Gastrocnemius medialis (tissue), 4 donors: ENCODE data around the gene SLC22A17. TPM values are rescaled to one million over a fixed set of nuclear protein-coding genes. Genes with fewer than 3 reads are reported as not detected.

Experiments
- ATAC-seq, 2 donors: fragments of 150-250 bp; one replicate each; pipeline ENCODE4 v1.9.1; 2016
- DNase-seq, 2 donors: peaks; one replicate each; pipeline ENCODE4 v3.0.0-alpha.2; 2019
- H3K27ac ChIP-seq, 4 donors: fragments of 200-600 bp; sonication (generic); 1 replicate in 1 of 4; 2 replicates in 3 of 4; pipeline ENCODE4 v1.5.1; 2016 to 2018; ENCODE audit warnings: mild to moderate bottlenecking in 2 of 4, moderate library complexity in 1 of 4
- H3K27me3 ChIP-seq, 3 donors: fragments of 200-600 bp; sonication (generic) in 2 of 3; 1 replicate in 1 of 3; 2 replicates in 2 of 3; pipeline versions ENCODE4 v1.5.1 to v1.6.0; 2016 to 2019; ENCODE audit warnings: mild to moderate bottlenecking in 1 of 3, moderate library complexity in 1 of 3
- H3K36me3 ChIP-seq, 2 donors: fragments of 200-600 bp; sonication (generic) in 1 of 2; one replicate each; pipeline ENCODE4 v1.5.1; 2017 to 2018
- H3K4me1 ChIP-seq, 2 donors: fragments of 200-600 bp; sonication (generic) in 1 of 2; one replicate each; pipeline ENCODE4 v1.5.1; 2016 to 2017; ENCODE audit warnings: mild to moderate bottlenecking in 2 of 2
- H3K4me3 ChIP-seq, 4 donors: fragments of 200-600 bp; sonication (generic) in 3 of 4; 1 replicate in 1 of 4; 2 replicates in 3 of 4; pipeline ENCODE4 v1.5.1; 2016 to 2019; ENCODE audit warnings: mild to moderate bottlenecking in 2 of 4
- H3K9me3 ChIP-seq, 3 donors: fragments of 200-600 bp; sonication (generic) in 2 of 3; 1 replicate in 1 of 3; 2 replicates in 2 of 3; pipeline ENCODE4 v1.5.1; 2016 to 2019
- CTCF ChIP-seq, 5 experiments: fragments of 450-650 bp in 3 of 5; fragments of 200-600 bp in 2 of 5; sonication (generic) in 2 of 5; IDR thresholded peaks in 4 of 5; conservative IDR thresholded peaks in 1 of 5; 1 replicate in 4 of 5; 2 replicates in 1 of 5; pipeline ENCODE4 v1.5.1; 2016 to 2019; ENCODE audit warnings: antibody characterized with exemption in 5 of 5, mild to moderate bottlenecking in 3 of 5, moderate library complexity in 3 of 5
- POLR2A ChIP-seq, 2 donors: fragments of 450-650 bp; IDR thresholded peaks; one replicate each; pipeline ENCODE4 v1.6.1; 2017; ENCODE audit warnings: antibody characterized with exemption in 2 of 2, mild to moderate bottlenecking in 2 of 2, moderate library complexity in 2 of 2
- in situ Hi-C, 4 donors: fragments of 200-750 bp; cut with MboI; loops; one replicate each; pipeline versions ENCODE4 v1.15.0 to v1.8.0; 2017; ENCODE audit warnings: low sequenced_read_pairs in 4 of 4
- intact Hi-C: fragments of 100-400 bp; cut with DNase I; formaldehyde crosslinking; loops from one replicate; pipeline ENCODE4 v1.15.1; 2023; ENCODE audit warnings: low total_unique reads
- total RNA-seq, 4 donors: library from RNA; depleted of rRNA; stranded (reverse); fragments of >200 nt; gene quantifications; one replicate each; pipeline versions ENCODE4 v1.1.0 to v1.2.3, GENCODE V29; 2016

Gene SLC22A17
- total RNA-seq, 4 donors from 2014 or later, result 0.68 to 2.7 (median 1.4) TPM

GRCh38 chr14:23361320-23361719, 8.6 kb upstream of the SLC22A17 start:
- H3K27me3 ChIP-seq, result peaks cover 13 to 20% (median 17%) of the 10 kb centered on the region in 3 donors
- no peaks in the 10 kb centered on the region for H3K9me3 ChIP-seq
- TF ChIP-seq CTCF (IDR thresholded peaks at IDR 0.05 in 4 of 5, conservative IDR thresholded peaks at IDR 0.05 in 1 of 5) (no peak), POLR2A (IDR thresholded peaks at IDR 0.05) (no peak)
- H3K27ac ChIP-seq, result no peak overlapping the region
- peaks cover 0 to 4% of the 10 kb centered on the region in 2 donors for H3K4me1 ChIP-seq
- no peaks in the 10 kb centered on the region for H3K36me3 ChIP-seq
- no peak overlapping the region for H3K4me3 ChIP-seq
- in situ Hi-C loops (no loop called here), intact Hi-C loops (no loop called here)
- ATAC-seq, result no peak
- DNase-seq, result no peak

GRCh38 chr14:23360496-23360895, 7.8 kb upstream of the SLC22A17 start:
- ATAC-seq (no peak), DNase-seq (no peak)
- peaks cover 8 to 16% (median 13%) of the 10 kb centered on the region in 3 donors for H3K27me3 ChIP-seq
- H3K4me1 ChIP-seq, result peaks cover 0 to 3% of the 10 kb centered on the region in 2 donors
- in situ Hi-C loops (no loop called here), intact Hi-C loops (no loop called here)
- H3K36me3 ChIP-seq, result no peaks in the 10 kb centered on the region
- H3K9me3 ChIP-seq, result no peaks in the 10 kb centered on the region
- no peak overlapping the region for H3K27ac ChIP-seq
- no peak overlapping the region for H3K4me3 ChIP-seq
- TF ChIP-seq CTCF (IDR thresholded peaks at IDR 0.05 in 4 of 5, conservative IDR thresholded peaks at IDR 0.05 in 1 of 5), result no peak

GRCh38 chr14:23359722-23360447, 7.2 kb upstream of the SLC22A17 start:
- no peak overlapping the region for H3K27ac ChIP-seq
- no peaks in the 10 kb centered on the region for H3K4me1 ChIP-seq
- TF ChIP-seq CTCF (IDR thresholded peaks at IDR 0.05 in 4 of 5, conservative IDR thresholded peaks at IDR 0.05 in 1 of 5), result no peak
- TF ChIP-seq POLR2A (IDR thresholded peaks at IDR 0.05), result no peak
- no peak for DNase-seq
- ATAC-seq, result no peak
- no peak overlapping the region for H3K4me3 ChIP-seq
- in situ Hi-C loops (no loop called here), intact Hi-C loops (no loop called here)
- no peaks in the 10 kb centered on the region for H3K9me3 ChIP-seq
- H3K36me3 ChIP-seq, result no peaks in the 10 kb centered on the region
- peaks cover 7 to 12% (median 11%) of the 10 kb centered on the region in 3 donors for H3K27me3 ChIP-seq

GRCh38 chr14:23359167-23359626, 6.5 kb upstream of the SLC22A17 start:
- in situ Hi-C loops (no loop called here), intact Hi-C loops (no loop called here)
- TF ChIP-seq POLR2A (IDR thresholded peaks at IDR 0.05) (no peak), CTCF (IDR thresholded peaks at IDR 0.05 in 4 of 5, conservative IDR thresholded peaks at IDR 0.05 in 1 of 5) (no peak)
- Histone ChIP-seq H3K27ac (no peak overlapping the region), H3K9me3 (no peaks in the 10 kb centered on the region), H3K4me1 (no peaks in the 10 kb centered on the region), H3K27me3 (peaks cover under 1 to 7% (median 5%) of the 10 kb centered on the region in 3 donors), H3K4me3 (no peak overlapping the region), H3K36me3 (no peaks in the 10 kb centered on the region)
- DNase-seq, result no peak
- ATAC-seq, result no peak
